Kidney (tissue), 14 donors: ENCODE measurements around the gene SH3RF3. TPM values are rescaled to one million over a fixed set of nuclear protein-coding genes. Genes with fewer than 3 reads are reported as not detected.

Experiments
- DNase-seq, 5 donors: peaks; one replicate each; pipeline ENCODE4 v3.0.0-alpha.2; 2013 to 2020
- FAIRE-seq: peaks from 2 replicates; lab custom pipeline; 2012; peaks lifted over from hg19 to GRCh38; lab: Jason Lieb, UNC
- H3K27ac ChIP-seq, 2 donors: one replicate each; pipeline ENCODE4 v1.7.0; 2013; ENCODE audit warnings: low read depth in 2 of 2, low read length in 2 of 2, inconsistent platforms in 1 of 2
- H3K27me3 ChIP-seq: one replicate; pipeline ENCODE4 v1.7.1; 2013; ENCODE audit warnings: low read length, inconsistent platforms; ENCODE audit not compliant: control insufficient read depth, insufficient read depth
- H3K36me3 ChIP-seq, 3 donors: one replicate each; pipeline versions ENCODE4 v1.7.0 to v1.7.1; 2013; ENCODE audit warnings: low read length in 3 of 3, control low read depth in 1 of 3, inconsistent platforms in 1 of 3; ENCODE audit not compliant: insufficient read depth in 3 of 3, control insufficient read depth in 2 of 3
- H3K4me1 ChIP-seq, 3 donors: one replicate each; pipeline versions ENCODE4 v1.7.0 to v1.7.1; 2013; ENCODE audit warnings: low read length in 3 of 3, inconsistent platforms in 1 of 3, low read depth in 1 of 3; ENCODE audit not compliant: control insufficient read depth in 2 of 3, insufficient read depth in 2 of 3
- H3K4me3 ChIP-seq, 3 donors: one replicate each; pipeline versions ENCODE4 v1.7.0 to v1.8.1; 2013; ENCODE audit warnings: low read length in 3 of 3, control low read depth in 1 of 3, inconsistent platforms in 1 of 3
- H3K9ac ChIP-seq, 3 donors: one replicate each; pipeline versions ENCODE4 v1.7.0 to v1.7.1; 2013; ENCODE audit warnings: low read length in 3 of 3, control low read depth in 1 of 3, inconsistent platforms in 1 of 3
- H3K9me3 ChIP-seq, 3 donors: one replicate each; pipeline versions ENCODE4 v1.7.0 to v1.7.1; 2013; ENCODE audit warnings: low read length in 3 of 3, control low read depth in 1 of 3, inconsistent platforms in 1 of 3; ENCODE audit not compliant: control insufficient read depth in 2 of 3, insufficient read depth in 1 of 3
- CTCF ChIP-seq: IDR thresholded peaks from 3 replicates; pipeline ENCODE4 v1.5.1; 2012; ENCODE audit warnings: mild to moderate bottlenecking, moderate library complexity, borderline replicate concordance; ENCODE audit not compliant: insufficient read depth; ENCODE audit errors: extremely low read depth
- intact Hi-C: fragments of 100-400 bp; cut with DNase I; formaldehyde crosslinking; loops from one replicate; pipeline ENCODE4 v1.11.1; 2022
- polyA plus RNA-seq: library from polyadenylated mRNA; stranded (reverse); fragments of 350-450 nt; fragmentation: Illumina TruSeq; extraction: RNeasy Lipid Tissue Mini Kit (QIAGEN cat#74804); gene quantifications from one replicate; pipeline ENCODE4 v1.2.3, GENCODE V29; 2014; ENCODE audit warnings: low read depth, low replicate concordance; ENCODE audit not compliant: insufficient read depth
- total RNA-seq: library from RNA; stranded (reverse); fragmentation: NEBNext Ultra II Directional; extraction: Animal tissue kit (Norgen Biotek cat#: 25700); gene quantifications from one replicate; pipeline ENCODE4 v1.2.1, GENCODE V29; 2021
- donor health status: control.
- donor health status: control.
- donor health status: control.
- donor health status: control.
- donor health status: control.
- donor health status: DM: yes; HTN: yes; CAD: no.
- donor health status: Normal renal cell carcinoma (clear cell type).

SH3RF3 gene
- total and polyA plus RNA-seq, 2 donors from 2014 or later: 1.7 to 10.7 TPM

GRCh38 chr2:109391243-109391642, 262.2 kb downstream of the SH3RF3 start:
- TF ChIP-seq CTCF: no peak
- H3K36me3 ChIP-seq: no peaks in the 10 kb centered on the region
- H3K9ac ChIP-seq: no peak overlapping the region
- H3K27me3 ChIP-seq: no peaks in the 10 kb centered on the region
- no peak for FAIRE-seq
- H3K4me1 ChIP-seq: no peaks in the 10 kb centered on the region
- no peak for DNase-seq
- no peak overlapping the region for H3K27ac ChIP-seq
- no peak overlapping the region for H3K4me3 ChIP-seq
- intact Hi-C loops: no loop called here
- no peaks in the 10 kb centered on the region for H3K9me3 ChIP-seq

GRCh38 chr2:109392140-109392539, 263.1 kb downstream of the SH3RF3 start:
- Histone ChIP-seq H3K27me3 (no peaks in the 10 kb centered on the region), H3K9ac (no peak overlapping the region), H3K4me3 (no peak overlapping the region), H3K9me3 (no peaks in the 10 kb centered on the region), H3K4me1 (peaks cover 0 to 4% (median 0%) of the 10 kb centered on the region in 3 donors), H3K27ac (no peak overlapping the region), H3K36me3 (no peaks in the 10 kb centered on the region)
- DNase-seq (no peak), FAIRE-seq (no peak)
- intact Hi-C loops: no loop called here
- no peak for TF ChIP-seq CTCF

GRCh38 chr2:109392816-109393661, 264.0 kb downstream of the SH3RF3 start:
- Histone ChIP-seq H3K9ac (no peak overlapping the region), H3K4me1 (peaks cover 0 to 4% (median 0%) of the 10 kb centered on the region in 3 donors), H3K36me3 (no peaks in the 10 kb centered on the region), H3K9me3 (no peaks in the 10 kb centered on the region), H3K4me3 (no peak overlapping the region), H3K27ac (no peak overlapping the region), H3K27me3 (no peaks in the 10 kb centered on the region)
- DNase-seq (no peak), FAIRE-seq (no peak)
- intact Hi-C loops: no loop called here
- no peak for TF ChIP-seq CTCF
